ENCODE measurements around the gene TMEM151A. TPM values are rescaled to one million over a fixed set of nuclear protein-coding genes. Genes with fewer than 3 reads are reported as not detected.

TMEM151A gene
- total and polyA plus RNA-seq, 2 of the 4 experiments (the other 2 are of a cell fraction): 0.03 TPM; not detected in 1

DNA sequence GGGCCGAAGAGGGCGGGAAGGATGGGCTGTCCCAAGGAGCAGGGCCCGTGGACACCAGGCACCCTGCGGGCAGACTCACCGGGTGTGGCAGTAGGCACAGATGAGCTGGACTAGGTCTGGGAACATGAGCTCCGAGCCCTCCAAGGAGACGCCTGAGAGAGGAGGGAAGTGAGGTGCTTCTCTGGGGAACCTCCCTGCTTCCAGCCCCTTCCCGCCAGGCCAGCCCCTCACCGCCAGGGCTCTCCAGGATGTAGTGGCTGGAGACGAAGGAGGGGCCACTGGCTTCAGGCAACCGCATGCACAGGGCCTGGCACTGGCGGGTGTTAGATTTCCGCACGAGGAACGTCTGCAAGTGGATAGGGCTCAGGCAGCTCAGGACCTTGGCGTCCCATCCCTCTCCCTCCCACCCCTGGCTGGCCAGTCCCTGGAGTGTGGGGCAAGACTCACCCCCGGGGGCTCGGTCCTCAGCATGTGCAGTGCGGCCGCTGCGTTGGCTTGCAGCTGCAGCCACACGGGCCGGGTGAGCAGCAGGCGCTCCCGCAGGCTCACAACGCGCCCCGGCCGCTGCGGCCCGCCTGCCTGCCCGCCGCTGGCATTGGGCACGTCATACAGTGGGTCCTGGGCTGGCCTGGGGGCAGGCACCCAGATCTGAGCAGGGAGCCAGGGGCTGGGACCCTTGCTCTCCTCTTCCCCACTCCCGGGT lies 44.0 kb downstream of the TMEM151A start:
- Histone ChIP-seq H2BK15ac (ENCODE audit: low read depth, low read length) (peak overlapping the region; percentile 54; the same call in 2 of the 3 replicates), H2AFZ (replicated peaks; ENCODE audit: low read length, poor library complexity) (peak overlapping the region; percentile 83), H3K56ac (ENCODE audit: extremely low read depth, insufficient read depth, low read length) (peak overlapping the region; percentile 83), H2AK5ac (ENCODE audit: low read depth, low read length) (peak overlapping the region; percentile 90), H2BK5ac (ENCODE audit: low read depth, low read length, poor library complexity, severe bottlenecking) (peak overlapping the region; percentile 97), H3K4me1 (ENCODE audit: control insufficient read depth, insufficient read depth, low read length) (peaks cover 23% of the 10 kb centered on the region), H4K91ac (ENCODE audit: insufficient read depth, low read depth, low read length) (peak overlapping the region; percentile 90), H3K27me3 (ENCODE audit: control insufficient read depth, insufficient read depth, low read length) (no peaks in the 10 kb centered on the region), H3K36me3 (ENCODE audit: control insufficient read depth, insufficient read depth, low read length) (peaks cover 33% of the 10 kb centered on the region), H4K20me1 (ENCODE audit: insufficient read depth, low read length) (peaks cover 21% of the 10 kb centered on the region), H3K9me3 (ENCODE audit: control insufficient read depth, insufficient read depth, low read length) (no peaks in the 10 kb centered on the region), H2BK20ac (ENCODE audit: low read depth, low read length) (peak overlapping the region; percentile 53), H3K27ac (ENCODE audit: insufficient read depth, low read length) (peak overlapping the region; percentile 89), H2AK9ac (replicated peaks; ENCODE audit: low read depth, low read length, poor library complexity) (peak overlapping the region; percentile 99), H3K9ac (ENCODE audit: low read depth, low read length) (peak overlapping the region; percentile 72), H3K18ac (ENCODE audit: low read depth, low read length) (peak overlapping the region; percentile 67), H4K8ac (ENCODE audit: low read depth in 2 of 2, low read length in 2 of 2) (peak overlapping the region; percentile 63 to 79; a peak in 3 of 4 replicates), H3K14ac (replicated peaks; ENCODE audit: low read depth, low read length) (peak overlapping the region; percentile 95), H4K5ac (ENCODE audit: low read depth, low read length) (peak overlapping the region; percentile 69; the same call in 1 of the 2 replicates), H3K79me1 (ENCODE audit: low read depth in 1 of 2, low read length in 2 of 2) (peaks cover 5 to 42% of the 10 kb centered on the region in 2 experiments; a peak in 3 of 4 replicates), H3K4me2 (ENCODE audit: low read depth, low read length) (peak overlapping the region; percentile 92), H3K4ac (ENCODE audit: low read depth, low read length) (peak overlapping the region; percentile 97), H2BK120ac (ENCODE audit: low read depth, low read length) (peak overlapping the region; percentile 91), H3K4me3 (ENCODE audit: insufficient read depth, low read depth, low read length) (peak overlapping the region; percentile 60), H3K23ac (ENCODE audit: low read depth, low read length) (peak overlapping the region; percentile 97), H3K9me1 (ENCODE audit: insufficient read depth, low read length) (no peaks in the 10 kb centered on the region)
- dilution Hi-C loops (cut with HindIII; ENCODE audit: low sequenced_read_pairs, unreplicated experiment) (no loop called here), in situ Hi-C loops (cut with MboI; ENCODE audit: low sequenced_read_pairs) (no loop called here), intact Hi-C loops (cut with micrococcal nuclease) (loop anchor here (1.0 kb wide), 3 partner anchors 23 to 113 kb away; no protein-coding TSS in a partner anchor)
- 5% methylated on average over 20 of the region's 35 CpGs; no CpG with 5 or more reads in 1 of the 2 experiments for WGBS, 2 experiments (ENCODE audit: extremely low coverage in 2 of 2, insufficient read length in 1 of 2)
- ATAC-seq (ENCODE audit: low read depth) (peak; percentile 25), DNase-seq (peak; percentile 59)
- POLR2A ChIA-PET (ENCODE audit: unreplicated experiment): interaction anchor here (0.6 to 2.2 kb wide), 5 partner anchors 9 to 308 kb away, joined by 3 to 23 read pairs (median 5); partner anchors contain the start of gene CD248
- BruUV-seq (replicated peaks): no TSS peak
- CTCF ChIA-PET: interaction anchor here (0.6 to 2.1 kb wide), 6 partner anchors 10 to 53 kb away, joined by 3 to 17 read pairs (median 4); partner anchors contain the start of gene SLC29A2
- peak; percentile 17; the same call in 1 of the 2 replicates for TF ChIP-seq CEBPB (IDR thresholded peaks at IDR 0.05; ENCODE audit: low read depth, low read length)
- peak; percentile 57 for TF ChIP-seq BHLHE40 (IDR thresholded peaks at IDR 0.05; ENCODE audit: low read depth, low read length)
- no peak for TF ChIP-seq RCOR1 (IDR thresholded peaks at IDR 0.05; ENCODE audit: insufficient replicate concordance, low read length)
- TF ChIP-seq POLR2A (IDR thresholded peaks at IDR 0.05; ENCODE audit: low read depth, low read length): no peak
- TF ChIP-seq CHD1 (IDR thresholded peaks at IDR 0.05; ENCODE audit: low read depth, low read length): no peak; the same call in 1 of the 2 replicates
- no peak for TF ChIP-seq NFE2L2 (IDR thresholded peaks at IDR 0.05; ENCODE audit: low read depth, low read length)
- TF ChIP-seq, protein P1, sequence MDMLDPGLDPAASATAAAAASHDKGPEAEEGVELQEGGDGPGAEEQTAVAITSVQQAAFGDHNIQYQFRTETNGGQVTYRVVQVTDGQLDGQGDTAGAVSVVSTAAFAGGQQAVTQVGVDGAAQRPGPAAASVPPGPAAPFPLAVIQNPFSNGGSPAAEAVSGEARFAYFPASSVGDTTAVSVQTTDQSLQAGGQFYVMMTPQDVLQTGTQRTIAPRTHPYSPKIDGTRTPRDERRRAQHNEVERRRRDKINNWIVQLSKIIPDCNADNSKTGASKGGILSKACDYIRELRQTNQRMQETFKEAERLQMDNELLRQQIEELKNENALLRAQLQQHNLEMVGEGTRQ (IDR thresholded peaks at IDR 0.05; ENCODE audit: low read depth, low read length): 0 out of 2 replicates have a peak, but pooled peaks have one; percentile 6
- TF ChIP-seq RAD21 (IDR thresholded peaks at IDR 0.05; ENCODE audit: low read length): no peak
- TF ChIP-seq, protein P2, sequence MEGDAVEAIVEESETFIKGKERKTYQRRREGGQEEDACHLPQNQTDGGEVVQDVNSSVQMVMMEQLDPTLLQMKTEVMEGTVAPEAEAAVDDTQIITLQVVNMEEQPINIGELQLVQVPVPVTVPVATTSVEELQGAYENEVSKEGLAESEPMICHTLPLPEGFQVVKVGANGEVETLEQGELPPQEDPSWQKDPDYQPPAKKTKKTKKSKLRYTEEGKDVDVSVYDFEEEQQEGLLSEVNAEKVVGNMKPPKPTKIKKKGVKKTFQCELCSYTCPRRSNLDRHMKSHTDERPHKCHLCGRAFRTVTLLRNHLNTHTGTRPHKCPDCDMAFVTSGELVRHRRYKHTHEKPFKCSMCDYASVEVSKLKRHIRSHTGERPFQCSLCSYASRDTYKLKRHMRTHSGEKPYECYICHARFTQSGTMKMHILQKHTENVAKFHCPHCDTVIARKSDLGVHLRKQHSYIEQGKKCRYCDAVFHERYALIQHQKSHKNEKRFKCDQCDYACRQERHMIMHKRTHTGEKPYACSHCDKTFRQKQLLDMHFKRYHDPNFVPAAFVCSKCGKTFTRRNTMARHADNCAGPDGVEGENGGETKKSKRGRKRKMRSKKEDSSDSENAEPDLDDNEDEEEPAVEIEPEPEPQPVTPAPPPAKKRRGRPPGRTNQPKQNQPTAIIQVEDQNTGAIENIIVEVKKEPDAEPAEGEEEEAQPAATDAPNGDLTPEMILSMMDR (conservative IDR thresholded peaks at IDR 0.05; ENCODE audit: low read depth, low read length): no peak
- no peak for TF ChIP-seq SMC3 (IDR thresholded peaks at IDR 0.05; ENCODE audit: low read depth, low read length)
- TF ChIP-seq MXI1 (IDR thresholded peaks at IDR 0.05; ENCODE audit: borderline replicate concordance, low read depth, low read length): peak; percentile 38; the same call in 1 of the 2 replicates
- no peak for TF ChIP-seq MAFK (IDR thresholded peaks at IDR 0.05; ENCODE audit: low read depth, low read length)
- no peak for TF ChIP-seq RFX5 (IDR thresholded peaks at IDR 0.05; ENCODE audit: low read depth, low read length)
- peak; percentile 70; the same call in 1 of the 2 replicates for TF ChIP-seq MAZ (IDR thresholded peaks at IDR 0.05; ENCODE audit: borderline replicate concordance, low read depth, low read length)

Measured in IMR-90 (cell line).